Right cardiac atrium (tissue), 5 donors: ENCODE measurements around the gene CRNKL1. TPM values are rescaled to one million over a fixed set of nuclear protein-coding genes. Genes with fewer than 3 reads are reported as not detected.

Experiments
- ATAC-seq, 2 donors: fragments of 200-7000 bp; cut with Tn5 transposase; one replicate each; pipeline versions ENCODE4 v1.8.0 to v1.9.1; 2020; ENCODE audit warnings: moderate library complexity in 2 of 2, mild to moderate bottlenecking in 1 of 2
- DNase-seq, 3 donors: peaks; one replicate each; pipeline ENCODE4 v3.0.0-alpha.2; 2020
- H3K27ac ChIP-seq: one replicate; pipeline ENCODE4 v1.5.1; 2013; ENCODE audit warnings: mild to moderate bottlenecking, low read length, control low read depth, moderate library complexity
- H3K27me3 ChIP-seq: one replicate; pipeline ENCODE4 v1.6.1; 2013; ENCODE audit not compliant: control insufficient read depth, insufficient read depth
- H3K4me1 ChIP-seq: one replicate; pipeline ENCODE4 v1.6.1; 2013; ENCODE audit warnings: low read length; ENCODE audit not compliant: control insufficient read depth, insufficient read depth
- H3K4me3 ChIP-seq: one replicate; pipeline ENCODE4 v1.5.1; 2013; ENCODE audit warnings: low read length, control low read depth
- H3K9me3 ChIP-seq: one replicate; pipeline ENCODE4 v1.6.1; 2013; ENCODE audit warnings: low read length; ENCODE audit not compliant: control insufficient read depth
- WGBS: extraction: QIAGEN DNeasy Blood & Tissue Kit; methylation state at CpG from one replicate; pipeline ENCODE4 v1.1.7; 2013; 5-methylcytosine and 5-hydroxymethylcytosine counted together
- intact Hi-C, 4 donors: fragments of 100-400 bp; cut with DNase I; formaldehyde crosslinking; loops; one replicate each; pipeline versions ENCODE4 v1.11.0 to v1.14.0; 2022 to 2023
- polyA plus RNA-seq: library from polyadenylated mRNA; stranded (reverse); fragments of 200-250 nt; gene quantifications from one replicate; pipeline ENCODE4 v1.2.3, GENCODE V29; 2013
- total RNA-seq, 4 donors: library from RNA; stranded (reverse); fragmentation: NEBNext Ultra II Directional; extraction: Animal tissue kit (Norgen Biotek cat#: 25700); gene quantifications; one replicate each; pipeline ENCODE4 v1.2.1, GENCODE V29; 2021
- donor health status: healthy with polysubstance abuse.
- donor health status: DM: no; HTN: yes; CAD: no.
- donor health status: DM: no; HTN: no; CAD: no.
- donor health status: DM: no; HTN: yes; CAD: no; lungs with severe emphysema.
- donor health status: DM: yes; HTN: yes; CAD: no.

CRNKL1 gene
- total and polyA plus RNA-seq, 5 donors = 10.9 to 17.6 (median 15.9) TPM

DNA sequence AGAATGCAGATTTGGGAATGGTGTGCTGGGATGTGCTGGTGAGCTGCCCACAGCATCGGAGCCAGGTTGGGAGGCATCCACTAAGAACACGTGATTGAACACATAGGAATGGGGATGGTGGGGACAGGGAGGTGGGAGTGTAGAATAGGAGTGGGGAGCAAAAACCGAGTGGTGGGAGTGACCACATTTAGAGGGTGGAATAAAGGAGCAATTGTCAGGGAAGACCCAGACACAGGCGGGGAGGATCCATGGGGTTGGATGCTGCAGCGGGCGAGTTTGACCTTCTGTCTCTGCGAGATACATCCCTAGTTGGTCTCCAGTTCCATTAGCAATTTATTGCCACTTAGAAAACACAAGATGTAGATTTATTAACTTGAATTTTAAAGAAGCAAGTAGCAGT, 30.4 kb downstream of the CRNKL1 start:
- intact Hi-C loops = no loop called here
- ATAC-seq (no peak), DNase-seq (no peak)
- H3K27me3 ChIP-seq = no peaks in the 10 kb centered on the region
- WGBS = 79% methylated on average over 7 of the region's 7 CpGs
- H3K27ac ChIP-seq = no peak overlapping the region
- no peaks in the 10 kb centered on the region for H3K9me3 ChIP-seq
- H3K4me3 ChIP-seq = no peak overlapping the region
- peaks cover 7% of the 10 kb centered on the region for H3K4me1 ChIP-seq

DNA sequence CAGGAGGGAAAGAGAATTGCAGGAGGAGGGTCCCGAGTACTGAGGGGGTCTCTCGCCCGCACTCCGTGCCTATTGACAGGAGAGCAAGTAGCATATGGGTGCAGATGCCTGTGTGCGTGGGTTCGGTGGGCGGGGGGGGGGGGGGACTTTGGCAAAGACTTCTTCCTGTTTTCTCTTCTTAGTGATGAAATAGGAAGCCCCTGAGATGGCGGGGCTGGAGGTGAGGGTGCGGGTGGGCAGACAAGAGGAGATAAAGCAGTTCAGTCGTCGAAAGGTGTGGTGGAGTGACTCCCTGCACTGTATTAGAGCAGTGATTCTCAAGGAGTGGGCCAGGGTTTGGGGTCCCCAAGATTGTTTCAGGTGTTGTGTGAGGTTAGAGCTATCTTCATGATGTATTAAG, 31.4 kb downstream of the CRNKL1 start:
- DNase-seq = no peak
- Histone ChIP-seq H3K27ac (no peak overlapping the region), H3K4me1 (peaks cover 7% of the 10 kb centered on the region), H3K27me3 (no peaks in the 10 kb centered on the region), H3K9me3 (no peaks in the 10 kb centered on the region), H3K4me3 (no peak overlapping the region)
- WGBS = 72% methylated on average over 11 of the region's 11 CpGs
- intact Hi-C loops = no loop called here
- no peak for ATAC-seq

DNA sequence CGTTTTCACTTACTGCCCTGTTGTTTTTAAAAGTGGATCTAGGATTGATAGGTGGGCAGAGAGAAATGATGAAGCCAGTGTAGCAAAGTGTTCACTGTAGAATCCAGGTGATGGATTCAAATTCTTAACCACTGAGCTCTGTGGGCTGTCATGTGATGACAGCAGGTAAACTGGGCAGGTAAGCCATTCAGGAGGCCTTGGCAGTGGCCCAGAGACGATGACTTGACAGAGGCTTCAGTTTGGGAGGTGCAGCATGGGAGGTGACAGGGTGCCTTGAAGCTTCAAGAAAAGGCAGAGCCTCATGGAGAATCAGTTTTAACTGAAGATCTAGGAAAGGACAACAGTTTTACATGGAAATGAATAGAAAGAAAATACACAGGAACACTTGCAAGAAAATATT, 33.1 kb downstream of the CRNKL1 start:
- Histone ChIP-seq H3K4me1 (peaks cover 7% of the 10 kb centered on the region), H3K4me3 (no peak overlapping the region)
- intact Hi-C loops = no loop called here

GRCh38 chr20:20018366-20018765, 33.9 kb downstream of the CRNKL1 start:
- no peak overlapping the region for H3K27ac ChIP-seq
- ATAC-seq = no peak
- WGBS = 86% methylated on average over 8 of the region's 8 CpGs
- no peaks in the 10 kb centered on the region for H3K9me3 ChIP-seq
- no peak for DNase-seq
- H3K4me1 ChIP-seq = peaks cover 7% of the 10 kb centered on the region
- intact Hi-C loops = no loop called here
- H3K27me3 ChIP-seq = no peaks in the 10 kb centered on the region
- H3K4me3 ChIP-seq = peak overlapping the region; percentile 63

More for the DNA sequence above, 33.1 kb downstream of the CRNKL1 start:
- Histone ChIP-seq H3K9me3 (no peaks in the 10 kb centered on the region), H3K27ac (no peak overlapping the region), H3K27me3 (no peaks in the 10 kb centered on the region)
- ATAC-seq (no peak), DNase-seq (no peak)
- 71% methylated on average over 2 of the region's 2 CpGs for WGBS

DNA sequence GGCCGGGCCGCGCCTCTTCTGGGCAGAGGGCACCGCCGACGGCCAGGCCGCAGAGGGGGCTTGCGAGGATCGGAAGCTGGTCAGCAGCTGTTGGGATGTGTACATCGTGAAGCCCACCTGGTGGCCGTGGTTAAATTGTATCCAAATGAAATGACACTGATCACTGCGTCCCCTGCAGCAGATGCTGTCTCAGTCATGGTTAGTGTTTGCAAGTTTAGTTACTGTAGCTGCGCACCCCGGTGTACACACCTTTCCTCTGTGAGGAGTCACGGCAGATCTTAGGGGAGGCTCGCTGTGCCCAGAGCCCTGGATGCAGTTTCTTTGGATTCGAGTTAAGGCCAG, 34.5 kb downstream of the CRNKL1 start:
- H3K27ac ChIP-seq = no peak overlapping the region
- H3K4me3 ChIP-seq = peak overlapping the region; percentile 63
- H3K27me3 ChIP-seq = no peaks in the 10 kb centered on the region
- intact Hi-C loops = no loop called here
- WGBS = 4% methylated on average over 17 of the region's 17 CpGs
- no peak for DNase-seq
- ATAC-seq = no peak
- H3K4me1 ChIP-seq = peaks cover 7% of the 10 kb centered on the region
- no peaks in the 10 kb centered on the region for H3K9me3 ChIP-seq

DNA sequence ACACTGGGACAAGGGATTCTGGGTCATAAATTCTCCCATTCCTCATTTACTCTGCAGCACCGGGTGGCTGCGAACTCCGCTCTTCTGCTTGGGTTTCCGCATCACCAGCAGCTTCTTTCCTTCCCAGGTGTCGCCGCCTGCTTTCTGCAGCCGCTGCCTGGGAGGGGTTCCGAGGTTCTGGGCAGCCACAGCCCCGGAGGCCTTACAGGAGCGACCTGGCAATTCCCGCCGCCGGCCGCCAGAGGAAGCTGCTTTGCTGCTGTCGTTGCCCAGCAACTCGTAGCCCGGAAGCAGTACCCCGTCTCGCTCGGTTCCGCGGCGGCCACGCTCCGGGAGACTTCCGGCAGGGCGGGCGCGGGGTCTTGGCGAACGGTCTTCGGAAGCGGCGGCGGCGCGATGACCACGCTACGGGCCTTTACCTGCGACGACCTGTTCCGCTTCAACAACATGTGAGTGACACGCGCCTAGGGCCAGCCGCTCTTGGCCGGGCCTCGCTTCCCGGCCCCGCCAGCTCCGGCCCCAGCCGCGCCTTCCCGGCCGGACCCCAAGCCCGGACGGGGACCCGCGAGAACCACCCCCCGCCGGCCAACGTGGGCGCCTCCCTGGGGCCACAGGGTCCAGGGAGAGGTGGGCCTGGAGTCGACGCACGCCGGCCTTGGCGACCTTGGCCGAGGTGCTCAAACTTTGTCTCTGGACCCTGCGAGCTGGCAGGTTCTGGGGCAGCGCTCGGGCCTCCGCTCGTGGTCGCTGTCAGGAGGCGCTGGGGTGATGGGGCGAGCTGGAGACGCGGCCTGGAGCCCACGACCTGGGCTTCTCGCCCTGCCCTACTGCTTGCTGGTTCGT, 35.0 kb downstream of the CRNKL1 start, which contains the start of gene NAA20:
TSS of gene NAA20 (plus strand) at position 362 of the 843 bp plus-strand sequence. CDS start at position 397, 35 bp downstream.
- under 1% methylated on average over 81 of the region's 81 CpGs for WGBS
- H3K27ac ChIP-seq = peak within 1 kb of the TSS; percentile 39
- ATAC-seq (peak; percentile 98 to 99), DNase-seq (peak; percentile 95 to 98 (median 97))
- H3K4me1 ChIP-seq = peaks cover 7% of the 10 kb centered on the region
- peak within 1 kb of the TSS; percentile 63 for H3K4me3 ChIP-seq
- no peaks in the 10 kb centered on the region for H3K9me3 ChIP-seq
- H3K27me3 ChIP-seq = no peaks in the 10 kb centered on the region
- intact Hi-C loops = no loop called here

- intact Hi-C loops = no loop called here
- Histone ChIP-seq H3K27me3 (no peaks in the 10 kb centered on the region), H3K27ac (no peak overlapping the region), H3K9me3 (no peaks in the 10 kb centered on the region), H3K4me1 (peaks cover 7% of the 10 kb centered on the region), H3K4me3 (no peak overlapping the region)
- peak in 2 of 3 donors; percentile 24 to 73 for DNase-seq
- WGBS = 43% methylated on average over 2 of the region's 2 CpGs
- peak in 1 of 2 donors; percentile 59 for ATAC-seq
These were observed 37.6 kb downstream of the CRNKL1 start for GRCh38 chr20:20014659-20015058.

DNA sequence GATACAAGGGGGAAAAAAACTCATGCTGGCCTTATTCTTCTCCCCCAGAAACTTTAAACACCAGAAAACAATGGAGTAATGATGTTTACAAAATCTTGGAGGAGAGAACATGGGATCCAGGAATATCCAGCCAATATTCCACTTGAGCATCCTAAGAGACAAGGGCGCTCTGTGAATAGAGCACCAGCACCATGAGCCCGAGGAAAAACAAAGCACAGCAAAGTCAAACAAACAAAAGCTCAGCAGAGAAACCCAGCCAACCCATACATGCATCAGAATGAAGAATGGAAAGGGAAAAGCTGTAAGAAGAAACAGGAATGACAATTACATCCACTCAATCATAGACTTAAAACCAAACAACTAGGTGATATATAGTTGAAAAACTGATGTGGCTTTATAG, 39.7 kb downstream of the CRNKL1 start:
- no peaks in the 10 kb centered on the region for H3K9me3 ChIP-seq
- ATAC-seq (no peak), DNase-seq (no peak)
- H3K4me3 ChIP-seq = no peak overlapping the region
- intact Hi-C loops = no loop called here
- no peaks in the 10 kb centered on the region for H3K4me1 ChIP-seq
- no peaks in the 10 kb centered on the region for H3K27me3 ChIP-seq
- no peak overlapping the region for H3K27ac ChIP-seq
- WGBS = 79% methylated on average over 2 of the region's 2 CpGs

- Histone ChIP-seq H3K4me1 (no peaks in the 10 kb centered on the region), H3K27ac (peak overlapping the region; percentile 15), H3K4me3 (no peak overlapping the region), H3K27me3 (no peaks in the 10 kb centered on the region), H3K9me3 (no peaks in the 10 kb centered on the region)
- peak in 1 of 2 donors; percentile 45 for ATAC-seq
- WGBS = 19% methylated on average over 4 of the region's 4 CpGs
- no peak for DNase-seq
- intact Hi-C loops = no loop called here
These were observed 41.4 kb downstream of the CRNKL1 start for GRCh38 chr20:20010639-20011500.

GRCh38 chr20:20009784-20010253, 42.4 kb downstream of the CRNKL1 start:
- intact Hi-C loops = no loop called here
- peak; percentile 21 to 46 for ATAC-seq

DNA sequence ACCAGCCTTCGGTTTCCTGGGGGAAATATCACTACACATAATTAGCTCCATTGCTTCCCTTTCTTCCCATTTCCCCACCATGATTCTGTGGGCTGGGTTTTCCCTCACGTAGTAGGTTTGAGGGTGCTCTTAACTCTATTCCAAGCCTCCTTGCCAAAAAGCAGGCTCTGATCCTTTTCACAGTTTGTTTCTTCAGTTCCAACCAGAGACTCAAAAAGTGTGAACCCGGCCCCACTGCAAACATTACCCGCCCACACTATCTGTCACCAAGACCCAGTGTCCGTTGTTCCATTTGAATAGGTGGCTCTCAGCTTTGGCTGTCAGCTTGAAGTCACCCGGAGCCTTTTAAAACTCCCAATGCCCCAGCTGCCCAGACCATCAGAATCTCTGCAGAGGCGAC, 46.9 kb downstream of the CRNKL1 start:
- H3K4me1 ChIP-seq = peaks cover 2% of the 10 kb centered on the region
- no peaks in the 10 kb centered on the region for H3K9me3 ChIP-seq
- ATAC-seq (no peak), DNase-seq (no peak)
- H3K27ac ChIP-seq = no peak overlapping the region
- intact Hi-C loops = no loop called here
- 53% methylated on average over 7 of the region's 7 CpGs for WGBS
- H3K4me3 ChIP-seq = no peak overlapping the region
- H3K27me3 ChIP-seq = no peaks in the 10 kb centered on the region

More at GRCh38 chr20:20009784-20010253, 42.4 kb downstream of the CRNKL1 start:
- Histone ChIP-seq H3K27ac (no peak overlapping the region), H3K9me3 (no peaks in the 10 kb centered on the region), H3K4me1 (no peaks in the 10 kb centered on the region), H3K27me3 (no peaks in the 10 kb centered on the region), H3K4me3 (peak overlapping the region; percentile 31)
- WGBS = 62% methylated on average over 14 of the region's 14 CpGs
- DNase-seq = no peak
